Lung microvascular endothelial cell (primary cell): ENCODE measurements around the gene CYP27B1. TPM values are rescaled to one million over a fixed set of nuclear protein-coding genes. Genes with fewer than 3 reads are reported as not detected.
A peak's percentile ranks its signal among the peaks of the same experiment; 100 is the strongest.

Experiments
- DNase-seq, 2 donors: peaks; one replicate each; pipeline versions ENCODE4 v3.0.0 to v3.0.0-alpha.2; 2010; ENCODE audit warnings: low read depth in 2 of 2
- total RNA-seq: library from RNA; depleted of rRNA; stranded (reverse); fragments of >200 nt; gene quantifications from 2 replicates; pipeline ENCODE4 v1.2.1, GENCODE V29; 2014

Gene CYP27B1, protein sequence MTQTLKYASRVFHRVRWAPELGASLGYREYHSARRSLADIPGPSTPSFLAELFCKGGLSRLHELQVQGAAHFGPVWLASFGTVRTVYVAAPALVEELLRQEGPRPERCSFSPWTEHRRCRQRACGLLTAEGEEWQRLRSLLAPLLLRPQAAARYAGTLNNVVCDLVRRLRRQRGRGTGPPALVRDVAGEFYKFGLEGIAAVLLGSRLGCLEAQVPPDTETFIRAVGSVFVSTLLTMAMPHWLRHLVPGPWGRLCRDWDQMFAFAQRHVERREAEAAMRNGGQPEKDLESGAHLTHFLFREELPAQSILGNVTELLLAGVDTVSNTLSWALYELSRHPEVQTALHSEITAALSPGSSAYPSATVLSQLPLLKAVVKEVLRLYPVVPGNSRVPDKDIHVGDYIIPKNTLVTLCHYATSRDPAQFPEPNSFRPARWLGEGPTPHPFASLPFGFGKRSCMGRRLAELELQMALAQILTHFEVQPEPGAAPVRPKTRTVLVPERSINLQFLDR
- under 0.01 TPM in 2 replicates for total RNA-seq

- no peak for DNase-seq
Observed at GRCh38 chr12:57766464-57767304, at the start of gene CYP27B1. TSS of gene CYP27B1 (minus strand) at chr12:57767078. CDS start at chr12:57767041, 37 bp downstream.

DNA sequence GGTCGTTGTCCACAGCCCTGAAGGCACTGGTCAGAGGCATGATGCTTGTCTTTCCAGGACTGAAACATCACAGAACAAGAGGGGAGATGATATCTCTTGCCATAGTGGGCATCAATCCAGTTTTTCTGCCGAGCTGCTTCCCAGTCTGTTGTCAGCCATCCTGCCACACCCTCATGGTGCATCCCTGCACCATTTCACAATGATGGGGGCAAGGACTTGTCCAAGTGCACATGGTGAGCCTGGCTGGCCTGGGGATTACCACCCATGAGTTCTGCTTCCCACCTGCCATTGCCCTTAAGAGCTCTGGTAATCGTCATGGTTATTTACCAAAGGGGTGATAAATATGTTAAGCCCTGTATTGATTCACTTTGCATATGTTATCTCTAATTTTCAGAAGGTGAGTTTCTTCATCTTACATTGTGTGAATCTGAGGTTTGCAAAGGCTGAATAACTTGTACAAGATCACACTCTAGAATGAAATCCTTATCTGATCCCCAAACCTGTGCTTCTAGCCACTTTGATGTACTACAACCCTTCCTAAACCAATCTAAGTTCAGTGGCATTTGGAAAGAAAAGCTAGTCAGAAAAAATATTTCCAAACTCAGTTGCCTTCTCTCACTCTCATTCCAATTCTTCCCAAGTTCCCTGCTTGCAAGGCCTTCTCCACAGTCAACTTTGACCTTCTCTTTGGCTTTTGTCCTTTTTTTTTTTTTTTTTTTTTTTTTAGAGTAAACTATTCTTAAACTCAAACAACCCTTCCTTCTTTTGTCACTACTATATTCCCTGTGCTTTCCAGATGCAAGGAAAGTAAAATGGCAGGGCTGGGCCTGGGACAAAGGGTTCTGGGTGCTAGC lies 49.4 kb upstream of the CYP27B1 start:
- no peak for DNase-seq

DNA sequence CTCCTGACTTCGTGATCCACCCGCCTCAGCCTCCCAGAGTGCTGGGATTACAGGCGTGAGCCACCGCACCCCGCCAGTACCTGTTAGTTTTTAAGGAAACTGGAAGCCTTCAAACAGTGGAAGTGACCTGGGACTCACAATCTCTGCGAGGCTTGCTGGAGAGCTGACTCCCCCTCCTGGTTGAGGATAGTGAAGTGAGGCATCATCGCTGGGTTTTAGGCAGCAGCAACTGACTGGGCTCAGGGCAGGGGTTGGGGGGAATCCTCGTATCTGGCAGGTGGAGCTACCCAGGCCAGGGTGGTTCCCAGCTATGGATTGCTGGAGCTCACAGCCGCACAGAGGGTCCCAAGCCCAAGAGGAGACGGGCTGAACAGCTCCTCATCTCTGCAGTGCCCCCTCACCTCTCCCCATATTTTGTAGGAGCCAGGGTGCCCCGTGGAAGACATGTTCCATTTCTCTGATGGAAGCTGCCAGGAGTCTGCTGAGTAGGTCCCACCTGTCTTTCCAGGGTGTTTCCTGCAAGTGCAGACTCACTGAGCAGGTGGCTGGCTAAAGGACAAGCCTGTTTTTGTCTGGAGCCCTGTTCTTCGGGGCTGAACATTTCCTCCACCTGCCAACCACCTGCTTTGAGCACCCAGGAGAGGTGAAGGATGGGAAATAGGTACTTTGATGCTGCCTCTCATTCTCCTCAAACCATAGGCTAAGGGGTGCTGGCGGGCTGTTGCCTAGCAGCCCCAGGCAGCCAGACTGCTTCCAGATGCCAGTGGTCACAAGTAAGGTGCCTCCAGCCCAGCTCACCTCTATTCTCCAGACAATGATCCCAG lies 48.5 kb upstream of the CYP27B1 start:
- DNase-seq, result no peak

GRCh38 chr12:57813971-57814772 lies 47.3 kb upstream of the CYP27B1 start:
- no peak for DNase-seq

DNA sequence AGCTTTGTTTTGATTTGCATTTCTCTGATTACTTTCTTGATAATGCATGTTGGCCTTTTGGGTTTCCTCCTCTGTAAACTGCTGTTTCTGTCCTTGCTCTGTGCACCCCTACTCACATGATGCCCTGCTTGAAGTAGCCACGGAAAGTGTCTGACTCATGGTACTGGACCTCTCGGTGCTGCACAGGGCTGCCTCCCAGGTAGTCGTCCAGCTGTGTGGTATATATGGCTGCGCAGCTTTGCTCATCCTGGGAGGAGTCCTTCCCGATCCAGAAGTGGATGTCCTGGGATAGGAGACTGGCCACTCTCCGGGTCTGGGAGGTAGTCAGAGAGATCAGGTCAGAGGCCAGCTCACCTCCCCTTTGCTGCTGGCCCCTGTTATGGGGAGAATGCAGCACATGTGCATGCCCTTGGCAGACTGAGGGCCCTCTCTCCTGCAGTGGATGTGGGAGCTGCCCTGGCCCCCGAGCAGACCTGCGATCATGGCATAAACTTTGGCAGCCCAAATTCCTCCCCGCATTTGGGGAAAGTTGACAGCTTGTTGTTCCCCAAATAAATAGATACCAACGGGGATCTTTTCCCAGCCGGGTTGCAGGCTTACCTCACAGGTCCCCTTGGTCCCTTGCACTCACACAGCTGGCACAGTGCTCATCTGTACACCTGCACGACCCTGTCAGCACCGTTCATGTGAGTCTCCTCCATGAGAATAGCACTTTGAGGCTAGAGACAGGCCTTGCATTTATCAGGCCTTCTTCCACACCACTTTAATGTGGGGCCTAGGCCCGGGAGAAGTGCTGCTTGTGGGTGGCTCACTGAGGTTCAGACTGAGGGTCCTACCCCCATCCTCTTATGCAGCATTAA lies 46.5 kb upstream of the CYP27B1 start:
- no peak for DNase-seq

GRCh38 chr12:57811028-57811755 lies 44.3 kb upstream of the CYP27B1 start:
- DNase-seq, result no peak

GRCh38 chr12:57810450-57810849 lies 43.6 kb upstream of the CYP27B1 start:
- peak in 1 of 2 donors; percentile 50 for DNase-seq

DNA sequence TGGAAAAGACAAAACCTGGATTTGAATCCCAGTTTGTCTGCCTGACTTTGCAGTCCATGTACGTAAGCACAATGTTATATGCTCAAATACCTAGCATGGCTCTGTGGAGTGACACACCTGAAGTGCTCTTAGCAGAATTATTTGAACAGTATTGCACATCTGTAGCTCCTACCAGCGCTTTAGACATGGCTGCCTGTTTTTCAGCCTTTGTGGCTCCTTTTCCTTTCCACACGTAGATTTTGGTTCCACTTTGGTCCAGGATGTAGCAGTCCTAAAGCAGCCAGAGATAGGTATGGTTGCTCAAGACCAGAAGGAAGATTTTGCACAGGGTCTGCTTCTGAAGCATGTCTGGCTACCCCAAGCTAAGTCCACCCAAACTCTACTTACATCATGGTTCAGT lies 42.5 kb upstream of the CYP27B1 start:
- no peak for DNase-seq

GRCh38 chr12:57808351-57808750 lies 41.5 kb upstream of the CYP27B1 start:
- DNase-seq, result no peak

DNA sequence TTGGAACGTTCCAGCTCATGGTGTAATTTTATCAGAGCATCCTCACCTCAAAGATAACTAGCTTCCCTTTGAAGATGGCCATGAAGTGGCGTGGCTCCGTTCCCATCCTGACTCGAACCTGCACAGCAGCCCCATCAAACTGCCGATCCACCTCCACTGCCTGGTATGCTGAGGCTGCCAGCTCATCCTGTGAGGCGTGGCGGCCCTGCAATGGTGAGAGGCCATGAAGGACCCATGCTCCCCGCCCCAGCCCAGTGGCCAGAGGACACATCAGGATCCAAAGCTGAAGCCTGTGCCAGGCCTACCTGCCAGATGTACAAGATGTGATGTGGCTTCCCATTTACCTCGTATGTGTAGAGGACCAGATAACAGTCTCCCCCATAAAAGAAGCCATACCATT lies 40.4 kb upstream of the CYP27B1 start:
- no peak for DNase-seq

DNA sequence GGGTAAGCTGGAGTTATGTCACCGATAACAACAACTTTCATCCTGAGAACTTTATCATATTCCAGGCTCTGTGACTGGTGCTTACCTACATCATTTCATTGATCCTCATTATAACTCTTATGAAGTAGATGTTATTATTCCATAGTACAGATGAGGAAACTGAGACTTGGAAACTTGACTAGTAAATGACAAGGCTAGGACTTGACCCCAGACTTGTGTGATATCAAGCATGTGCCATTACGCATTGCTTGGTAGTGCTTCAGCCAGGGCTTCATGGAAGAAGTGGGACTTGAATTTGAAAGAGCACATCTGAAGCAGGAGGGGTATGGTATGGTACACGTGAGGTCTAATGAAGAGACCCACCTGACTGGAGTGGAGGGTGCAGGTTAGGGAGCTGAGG lies 39.8 kb upstream of the CYP27B1 start:
- DNase-seq, result no peak

GRCh38 chr12:57803319-57803893 lies 36.5 kb upstream of the CYP27B1 start:
- DNase-seq, result peak; percentile 67

GRCh38 chr12:57802607-57803006 lies 35.7 kb upstream of the CYP27B1 start:
- no peak for DNase-seq

- DNase-seq, result no peak
Observed at GRCh38 chr12:57800965-57801364, 34.1 kb upstream of the CYP27B1 start.

DNA sequence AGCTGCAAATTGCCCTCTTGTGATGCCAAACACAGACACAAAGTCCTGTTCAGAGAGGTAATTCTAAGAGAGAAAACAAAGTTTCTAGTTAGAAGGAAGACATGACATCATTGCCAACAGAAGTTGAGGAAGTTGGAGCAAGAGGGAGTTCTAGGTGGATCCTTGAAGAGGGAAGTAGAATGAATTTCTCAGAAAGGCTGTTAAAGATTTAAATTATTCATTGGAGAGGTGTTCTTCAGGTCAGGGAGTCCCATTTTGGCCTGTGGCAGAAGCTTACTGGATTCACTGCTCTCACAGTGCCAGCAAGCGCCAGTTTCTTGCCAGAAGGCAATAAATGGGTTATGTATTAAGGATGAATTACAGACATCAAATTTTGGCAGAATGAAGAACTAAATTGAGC lies 31.1 kb upstream of the CYP27B1 start:
- no peak for DNase-seq

DNA sequence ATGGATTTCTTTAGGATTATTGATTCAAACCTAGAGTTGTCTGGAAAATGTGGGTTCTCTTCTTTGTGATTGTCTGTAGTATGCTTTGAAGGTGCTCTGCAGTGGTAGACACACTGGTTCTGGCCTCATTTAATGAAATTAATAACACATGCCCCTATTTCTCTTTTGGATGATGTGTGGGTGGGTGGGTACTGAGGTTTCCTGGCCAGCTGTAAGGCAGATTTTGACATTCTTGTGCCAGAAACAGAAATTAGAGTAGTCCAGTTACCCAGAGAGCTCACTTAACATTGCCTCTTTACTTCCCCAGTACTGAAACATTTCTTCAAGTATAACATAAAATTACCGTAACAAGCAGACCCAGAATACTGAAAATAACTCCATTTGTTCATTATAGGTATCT lies 30.1 kb upstream of the CYP27B1 start:
- DNase-seq, result no peak

DNA sequence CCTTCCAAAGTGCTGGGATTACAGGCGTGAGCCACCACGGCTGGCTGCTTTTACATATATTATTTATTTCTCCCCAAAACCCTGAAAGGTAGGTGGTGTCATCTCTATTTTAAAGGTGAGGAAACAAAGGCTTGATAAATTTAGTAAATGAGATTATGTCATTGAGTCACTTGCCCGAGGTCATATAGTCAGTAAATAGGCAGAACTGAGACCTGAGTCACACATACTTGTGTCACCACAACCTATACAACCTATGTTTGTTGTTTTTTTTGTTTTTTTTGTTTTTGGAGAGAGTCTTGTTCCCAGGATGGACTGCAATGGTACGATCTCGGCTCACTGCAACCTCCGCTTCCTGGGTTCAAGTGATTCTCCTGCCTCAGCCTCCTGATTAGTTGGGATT lies 28.5 kb upstream of the CYP27B1 start:
- no peak for DNase-seq

- DNase-seq, result peak in 1 of 2 donors; percentile 75
Observed at GRCh38 chr12:57793920-57794319, 27.0 kb upstream of the CYP27B1 start.
